Endothelial cell of umbilical vein (primary cell): ENCODE results near the gene MAEA. TPM values are rescaled to one million over a fixed set of nuclear protein-coding genes. Genes with fewer than 3 reads are reported as not detected.

Experiments
- BruUV-seq: library from RNA; stranded (reverse); fragments of 400-500 nt; replicated peaks from 2 replicates; lab custom pipeline; 2021; lab: Mats Ljungman, UMichigan
- CTCF ChIA-PET: fragments of 300-600, 350-600 bp; sonication (Branson Sonifier 250); formaldehyde crosslinking; loops from one replicate; lab custom pipeline; 2021; ENCODE audit warnings: antibody characterized with exemption, inconsistent platforms; lab: Charles Lee
- POLR2A ChIA-PET: fragments of 300-600, 350-600 bp; sonication (Branson Sonifier 250); formaldehyde crosslinking; loops from one replicate; lab custom pipeline; 2021; ENCODE audit warnings: antibody characterized with exemption, inconsistent platforms; lab: Charles Lee
- DNase-seq: peaks from one replicate; pipeline ENCODE4 v3.0.0-alpha.2; 2011; ENCODE audit warnings: low read depth, low spot score
- FAIRE-seq: peaks from 2 replicates; lab custom pipeline; 2011; peaks lifted over from hg19 to GRCh38; lab: Jason Lieb, UNC
- H2AFZ ChIP-seq: 2 replicates; pipeline ENCODE4 v1.6.0; 2012; ENCODE audit warnings: low read depth, low read length, control low read depth, inconsistent platforms
- H3K27ac ChIP-seq: 2 replicates; pipeline ENCODE4 v1.5.1; 2011; ENCODE audit warnings: low read depth, mild to moderate bottlenecking, control low read depth, low read length, moderate library complexity; ENCODE audit not compliant: insufficient read depth
- H3K27me3 ChIP-seq, 2 experiments: 2 replicates each; pipeline versions ENCODE4 v1.6.0 to v1.6.1; 2011; ENCODE audit warnings: low read length in 2 of 2, mixed read lengths in 1 of 2; ENCODE audit not compliant: control insufficient read depth in 2 of 2, insufficient read depth in 2 of 2
- H3K36me3 ChIP-seq, 2 experiments: 2 replicates in 1 of 2; 3 replicates in 1 of 2; pipeline ENCODE4 v1.5.1; 2011; ENCODE audit warnings: low read length in 2 of 2, mild to moderate bottlenecking in 1 of 2, moderate library complexity in 1 of 2; ENCODE audit not compliant: control insufficient read depth in 2 of 2, insufficient read depth in 2 of 2; ENCODE audit errors: extremely low read depth in 1 of 2
- H3K4me1 ChIP-seq: 3 replicates; pipeline ENCODE4 v1.5.1; 2011; ENCODE audit warnings: mild to moderate bottlenecking, low read length; ENCODE audit not compliant: control insufficient read depth, insufficient read depth; ENCODE audit errors: extremely low read depth
- H3K4me2 ChIP-seq: 2 replicates; pipeline ENCODE4 v1.6.1; 2011; ENCODE audit warnings: low read length, control low read depth, mixed read lengths; ENCODE audit not compliant: insufficient read depth
- H3K4me3 ChIP-seq, 3 experiments: fragments of 200-600 bp in 1 of 3; sonication (generic), shearing (Covaris generic) in 1 of 3; replicated peaks in 1 of 3; 2 replicates each; pipeline ENCODE4 v1.5.1; 2011 to 2016; ENCODE audit warnings: control low read depth in 3 of 3, low read length in 3 of 3, mild to moderate bottlenecking in 2 of 3, inconsistent platforms in 1 of 3, low read depth in 1 of 3, moderate library complexity in 1 of 3; ENCODE audit not compliant: insufficient read depth in 1 of 3
- H3K79me2 ChIP-seq: 2 replicates; pipeline ENCODE4 v1.6.0; 2012; ENCODE audit warnings: low read length, inconsistent platforms; ENCODE audit not compliant: control insufficient read depth, insufficient read depth
- H3K9ac ChIP-seq: replicated peaks from 2 replicates; pipeline ENCODE3; 2011; ENCODE audit warnings: low read length, control low read depth; ENCODE audit not compliant: insufficient read depth; ENCODE audit errors: extremely low read depth
- H3K9me1 ChIP-seq: replicated peaks from 3 replicates; pipeline ENCODE4 v1.6.0; 2011; ENCODE audit warnings: mild to moderate bottlenecking, low read length; ENCODE audit not compliant: control insufficient read depth, insufficient read depth; ENCODE audit errors: extremely low read depth
- H3K9me3 ChIP-seq: replicated peaks from 2 replicates; pipeline ENCODE4 v1.5.1; 2012; ENCODE audit warnings: low read length, inconsistent platforms; ENCODE audit not compliant: control insufficient read depth, insufficient read depth
- H4K20me1 ChIP-seq: replicated peaks from 2 replicates; pipeline ENCODE3; 2011; ENCODE audit warnings: mild to moderate bottlenecking, low read length; ENCODE audit not compliant: control insufficient read depth, insufficient read depth; ENCODE audit errors: extremely low read depth
- CTCF ChIP-seq, 2 donors: IDR thresholded peaks; 1 replicate in 1 of 2; 2 replicates in 1 of 2; pipeline ENCODE4 v1.5.1; 2011; ENCODE audit warnings: low read length in 2 of 2, mild to moderate bottlenecking in 2 of 2, moderate library complexity in 2 of 2, control low read depth in 1 of 2, inconsistent platforms in 1 of 2, low read depth in 1 of 2; ENCODE audit not compliant: insufficient read depth in 1 of 2; ENCODE audit errors: extremely low read depth in 1 of 2
- EZH2 ChIP-seq: IDR thresholded peaks from 2 replicates; pipeline ENCODE4 v1.6.1; 2012; ENCODE audit warnings: borderline replicate concordance, low read depth, mild to moderate bottlenecking, moderate library complexity, low read length, inconsistent platforms; ENCODE audit not compliant: severe bottlenecking
- FOS ChIP-seq: IDR thresholded peaks from 2 replicates; pipeline ENCODE4 v1.6.1; 2011; ENCODE audit warnings: mild to moderate bottlenecking, low read length, moderate library complexity, borderline replicate concordance; ENCODE audit not compliant: insufficient read depth
- GATA2 ChIP-seq: IDR thresholded peaks from 2 replicates; pipeline ENCODE4 v1.7.0; 2011; ENCODE audit warnings: low read depth, mild to moderate bottlenecking, moderate library complexity, mixed read lengths, low read length; ENCODE audit not compliant: insufficient read length, insufficient read depth
- JUN ChIP-seq: IDR thresholded peaks from 2 replicates; pipeline ENCODE4 v1.6.1; 2011; ENCODE audit warnings: borderline replicate concordance, low read depth; ENCODE audit not compliant: insufficient read length, insufficient read depth
- MAX ChIP-seq: IDR thresholded peaks from 2 replicates; pipeline ENCODE4 v1.6.1; 2011; ENCODE audit not compliant: insufficient read depth, insufficient read length
- MYC ChIP-seq: IDR thresholded peaks from one replicate; pipeline ENCODE4 v1.6.1; 2011; ENCODE audit warnings: mild to moderate bottlenecking, low read depth, low read length
- POLR2A ChIP-seq: IDR thresholded peaks from 2 replicates; pipeline ENCODE4 v1.6.1; 2012; ENCODE audit warnings: low read depth, mild to moderate bottlenecking, control low read depth, low read length
- POLR2AphosphoS5 ChIP-seq: IDR thresholded peaks from 2 replicates; pipeline ENCODE4 v1.6.1; 2012; ENCODE audit warnings: low read depth, mild to moderate bottlenecking, control low read depth, low read length, moderate library complexity; ENCODE audit not compliant: insufficient read depth
- dilution Hi-C: fragments of 300-500 bp; cut with MboI; formaldehyde crosslinking; loops from one replicate; pipeline ENCODE4 v1.15.0; 2019; ENCODE audit warnings: low sequenced_read_pairs; ENCODE audit not compliant: extremely low pct_ligation_motif_present
- intact Hi-C: fragments of 100-400 bp; cut with micrococcal nuclease; formaldehyde crosslinking; loops from one replicate; pipeline ENCODE4 v1.10.0; 2022
- polyA plus RNA-seq, 4 experiments: library from polyadenylated mRNA; depleted of rRNA in 3 of 4; stranded (reverse) in 3 of 4; unstranded in 1 of 4; fragments of >200 nt; gene quantifications; 2 replicates each; pipeline versions ENCODE4 v1.2.1 to v1.2.3, GENCODE V29; 2011 to 2012; ENCODE audit warnings: missing spikeins in 1 of 4
- total RNA-seq: library from RNA; stranded (reverse); gene quantifications from 2 replicates; pipeline ENCODE4 v1.2.3, GENCODE V29; 2021

Gene MAEA
- total and polyA plus RNA-seq, 2 donors (not counting 3 experiments of a cell fraction or from before 2014, with no cell fraction given): 66.0 to 108 TPM

DNA sequence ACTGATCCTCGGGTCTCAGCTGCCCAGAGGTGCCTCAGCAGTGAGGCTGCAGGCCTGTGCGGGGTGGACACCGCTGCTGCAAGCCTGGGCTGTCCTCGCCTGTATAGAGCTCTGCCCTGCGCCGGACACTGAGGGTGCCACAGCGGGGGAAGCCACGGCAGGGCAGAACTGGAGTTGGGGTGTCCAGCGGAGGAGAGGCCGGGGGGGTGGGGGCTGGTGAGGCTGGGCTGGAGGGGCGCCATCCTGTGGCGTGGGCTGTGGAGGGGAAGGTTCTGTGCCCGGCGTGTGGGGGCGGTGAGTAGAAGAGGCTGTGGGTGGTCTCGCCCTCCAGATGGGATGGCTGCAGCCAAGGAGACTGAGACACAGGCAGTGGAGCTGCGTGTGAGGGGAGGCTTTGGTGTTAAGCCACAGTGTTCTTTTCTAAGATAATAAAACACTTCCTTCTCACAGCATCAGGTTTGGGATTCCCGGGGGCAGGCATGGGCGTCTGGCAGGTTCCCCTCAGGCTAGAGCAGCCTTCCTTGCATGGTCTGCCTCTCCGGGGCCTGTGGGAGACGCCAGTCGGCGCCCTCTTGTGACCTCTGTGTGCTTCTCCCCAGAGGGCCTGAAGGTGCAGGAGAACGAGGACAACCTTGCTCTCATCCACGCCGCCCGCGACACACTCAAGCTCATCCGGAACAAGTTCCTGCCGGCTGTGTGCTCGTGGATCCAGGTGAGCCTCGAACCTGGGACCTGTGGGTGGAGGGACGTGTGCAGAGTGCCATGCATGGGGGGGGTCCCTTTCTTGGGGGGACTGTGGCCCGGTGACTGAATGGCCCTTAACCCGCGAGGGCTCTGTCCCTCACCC is 64.7 kb downstream of the MAEA start:
- FAIRE-seq (no peak), DNase-seq (no peak)
- Histone ChIP-seq H3K4me1 (no peaks in the 10 kb centered on the region), H3K27me3 (no peaks in the 10 kb centered on the region), H3K4me2 (no peak overlapping the region), H3K79me2 (no peaks in the 10 kb centered on the region), H3K9ac (no peak overlapping the region), H4K20me1 (no peaks in the 10 kb centered on the region), H3K9me1 (no peaks in the 10 kb centered on the region), H3K36me3 (no peaks in the 10 kb centered on the region), H2AFZ (no peak overlapping the region), H3K9me3 (no peaks in the 10 kb centered on the region), H3K27ac (no peak overlapping the region), H3K4me3 (no peak overlapping the region)
- dilution Hi-C loops (no loop called here), intact Hi-C loops (no loop called here)
- BruUV-seq: no TSS peak
- CTCF ChIA-PET: interaction anchor here (0.6 to 3.9 kb wide), 6 partner anchors 7 to 275 kb away, joined by 3 to 53 read pairs (median 11); partner anchors contain the start of gene UVSSA
- POLR2A ChIA-PET: no interaction called here
- no peak for TF ChIP-seq MYC
- no peak for TF ChIP-seq GATA2
- no peak for TF ChIP-seq CTCF (IDR thresholded peaks at IDR 0.05; ENCODE audit: extremely low read depth in 1 of 2, insufficient read depth in 1 of 2, low read depth in 1 of 2, low read length in 2 of 2)
- no peak for TF ChIP-seq MAX
- no peak for TF ChIP-seq EZH2
- no peak for TF ChIP-seq POLR2A
- no peak for TF ChIP-seq JUN
- TF ChIP-seq POLR2AphosphoS5: no peak
- TF ChIP-seq FOS: no peak
